NAMALWA (cell line): ENCODE data around the gene MYO5B.
"Not testable (repeated sequence)": the region's sequence is repeated elsewhere in the genome, so short reads cannot be mapped to it uniquely, and the experiment has no call there.

Experiments used
- DNase-seq: peaks from one replicate; pipeline ENCODE4 v3.0.0-alpha.2; 2015; ENCODE audit warnings: low spot score

MYO5B gene

GRCh38 chr18:49853011-49853410 is 341.9 kb downstream of the MYO5B start:
- DNase-seq = no peak

GRCh38 chr18:49851624-49852023 is 343.3 kb downstream of the MYO5B start:
- no peak for DNase-seq

GRCh38 chr18:49850636-49851035 is 344.3 kb downstream of the MYO5B start:
- DNase-seq = no peak

- DNase-seq = no peak
Measured at GRCh38 chr18:49849331-49850217, 345.4 kb downstream of the MYO5B start.

- DNase-seq = no peak
Measured at GRCh38 chr18:49848115-49848514, 346.8 kb downstream of the MYO5B start.

GRCh38 chr18:49847524-49847923 is 347.4 kb downstream of the MYO5B start:
- DNase-seq = no peak

- no peak for DNase-seq
Measured at GRCh38 chr18:49846718-49847470, 348.1 kb downstream of the MYO5B start.

GRCh38 chr18:49846361-49846662 is 348.6 kb downstream of the MYO5B start:
- no peak for DNase-seq

GRCh38 chr18:49845629-49846360 is 349.2 kb downstream of the MYO5B start:
- no peak for DNase-seq

GRCh38 chr18:49844903-49845302 is 350.0 kb downstream of the MYO5B start:
- no peak for DNase-seq

GRCh38 chr18:49843778-49844625 is 350.9 kb downstream of the MYO5B start:
- no peak for DNase-seq

- DNase-seq = no peak
Measured at GRCh38 chr18:49843131-49843530, 351.8 kb downstream of the MYO5B start.

GRCh38 chr18:49842656-49843055 is 352.3 kb downstream of the MYO5B start:
- no peak for DNase-seq

- no peak for DNase-seq
Measured at GRCh38 chr18:49841236-49842217, 353.4 kb downstream of the MYO5B start.

GRCh38 chr18:49839012-49839411 is 355.9 kb downstream of the MYO5B start:
- DNase-seq = no peak

- DNase-seq = no peak
Measured at GRCh38 chr18:49838381-49838780, 356.6 kb downstream of the MYO5B start.

- DNase-seq = no peak
Measured at GRCh38 chr18:49837889-49838288, 357.1 kb downstream of the MYO5B start.

- DNase-seq = not testable (repeated sequence)
Measured at GRCh38 chr18:49837316-49837835, 357.6 kb downstream of the MYO5B start.

GRCh38 chr18:49835405-49835804 is 359.5 kb downstream of the MYO5B start:
- no peak for DNase-seq

GRCh38 chr18:49834258-49834657 is 360.7 kb downstream of the MYO5B start:
- no peak for DNase-seq
